DMS79 treated with DMSO at 0.1 percent for 48 hours (cell line): ENCODE results near the gene IFIT3.
"Not testable (repeated sequence)": the region's sequence is repeated elsewhere in the genome, so short reads cannot be mapped to it uniquely, and the experiment has no call there.

ENCODE experiments used
- DNase-seq: peaks from one replicate; lab custom pipeline; 2025; lab: John Stamatoyannopoulos, UW

Gene IFIT3

DNA sequence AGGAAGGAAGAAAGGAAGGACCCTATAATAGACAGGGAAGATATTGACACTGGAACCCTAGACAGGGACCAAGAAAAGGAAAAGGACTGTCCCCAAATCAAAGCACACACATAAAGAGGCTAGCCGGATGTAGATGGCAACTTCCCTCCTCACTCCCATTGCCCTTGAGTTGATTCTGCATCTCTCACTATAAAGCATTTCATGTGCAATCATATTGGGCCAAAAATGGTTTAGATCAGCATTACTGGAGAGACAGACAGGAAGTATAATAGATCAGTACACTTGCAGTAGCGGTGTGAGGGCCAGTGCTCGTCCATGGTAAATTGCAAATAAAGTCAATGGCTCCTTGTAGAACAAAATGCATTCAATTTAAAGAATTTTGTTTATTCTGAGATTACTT, 8.4 kb downstream of the IFIT3 start:
- DNase-seq = no peak

GRCh38 chr10:89337484-89337883, 9.7 kb downstream of the IFIT3 start:
- no peak for DNase-seq

DNA sequence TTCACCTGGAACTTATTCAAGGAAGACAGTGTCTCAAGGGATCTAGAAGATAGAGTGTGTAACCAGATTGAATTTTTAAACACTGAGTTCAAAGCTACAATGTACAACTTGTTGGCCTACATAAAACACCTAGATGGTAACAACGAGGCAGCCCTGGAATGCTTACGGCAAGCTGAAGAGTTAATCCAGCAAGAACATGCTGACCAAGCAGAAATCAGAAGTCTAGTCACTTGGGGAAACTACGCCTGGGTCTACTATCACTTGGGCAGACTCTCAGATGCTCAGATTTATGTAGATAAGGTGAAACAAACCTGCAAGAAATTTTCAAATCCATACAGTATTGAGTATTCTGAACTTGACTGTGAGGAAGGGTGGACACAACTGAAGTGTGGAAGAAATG, 10.9 kb downstream of the IFIT3 start:
- DNase-seq = no peak

GRCh38 chr10:89339875-89340274, 12.1 kb downstream of the IFIT3 start:
- DNase-seq = no peak

DNA sequence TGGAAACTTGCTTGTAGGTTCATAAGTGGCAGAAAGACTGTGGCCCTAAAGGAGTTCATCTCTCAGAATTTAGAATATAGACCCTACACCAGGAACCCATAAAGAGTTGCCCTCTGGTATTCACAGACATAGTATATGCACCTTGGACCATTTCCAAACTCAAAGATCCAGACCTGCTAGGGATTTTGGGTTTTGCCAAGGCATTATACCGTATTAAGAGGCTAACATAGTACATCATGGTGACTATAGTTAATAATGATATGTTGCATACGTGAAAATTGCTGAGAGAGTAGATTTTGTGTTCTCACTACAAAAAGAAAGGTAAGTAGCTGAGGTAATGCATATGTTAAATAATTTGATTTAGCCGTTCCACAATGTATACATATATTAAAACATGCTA, 13.9 kb downstream of the IFIT3 start:
- no peak for DNase-seq

- no peak for DNase-seq
These were observed 14.6 kb downstream of the IFIT3 start for GRCh38 chr10:89342206-89342958.

DNA sequence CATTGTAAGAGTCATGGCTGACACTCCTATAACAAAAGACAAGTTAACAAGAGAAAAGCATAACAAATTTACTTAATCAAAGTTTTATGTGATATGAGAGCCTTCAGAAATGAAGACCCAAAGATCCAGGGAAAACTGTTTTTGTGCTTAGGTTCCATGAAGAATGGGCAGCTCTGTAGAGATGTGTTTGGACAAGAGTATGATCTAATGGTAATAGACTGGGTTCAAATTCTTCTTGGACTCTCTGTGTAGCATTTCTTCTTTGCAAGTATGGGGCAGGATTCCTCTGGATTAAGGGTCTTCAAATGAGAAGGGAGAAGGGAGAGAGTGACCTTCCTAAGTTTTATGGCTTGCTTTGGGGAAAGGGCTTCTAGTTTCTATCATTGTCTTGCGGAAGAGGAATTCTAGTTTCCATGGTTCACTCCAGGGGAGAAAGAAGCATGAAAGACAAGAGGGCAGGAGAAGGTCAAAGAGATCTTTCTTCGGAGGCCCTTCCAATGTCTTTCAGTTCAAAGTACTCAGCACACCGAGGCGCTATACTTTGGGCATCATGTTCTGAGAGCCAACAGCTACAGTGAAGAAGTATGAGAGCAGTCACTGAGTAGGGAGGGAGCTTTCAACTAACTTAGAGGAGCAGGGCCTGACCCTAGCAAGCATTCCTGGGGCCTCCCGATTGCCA, 15.4 kb downstream of the IFIT3 start:
- DNase-seq = no peak

GRCh38 chr10:89344156-89344555, 16.4 kb downstream of the IFIT3 start:
- no peak for DNase-seq

DNA sequence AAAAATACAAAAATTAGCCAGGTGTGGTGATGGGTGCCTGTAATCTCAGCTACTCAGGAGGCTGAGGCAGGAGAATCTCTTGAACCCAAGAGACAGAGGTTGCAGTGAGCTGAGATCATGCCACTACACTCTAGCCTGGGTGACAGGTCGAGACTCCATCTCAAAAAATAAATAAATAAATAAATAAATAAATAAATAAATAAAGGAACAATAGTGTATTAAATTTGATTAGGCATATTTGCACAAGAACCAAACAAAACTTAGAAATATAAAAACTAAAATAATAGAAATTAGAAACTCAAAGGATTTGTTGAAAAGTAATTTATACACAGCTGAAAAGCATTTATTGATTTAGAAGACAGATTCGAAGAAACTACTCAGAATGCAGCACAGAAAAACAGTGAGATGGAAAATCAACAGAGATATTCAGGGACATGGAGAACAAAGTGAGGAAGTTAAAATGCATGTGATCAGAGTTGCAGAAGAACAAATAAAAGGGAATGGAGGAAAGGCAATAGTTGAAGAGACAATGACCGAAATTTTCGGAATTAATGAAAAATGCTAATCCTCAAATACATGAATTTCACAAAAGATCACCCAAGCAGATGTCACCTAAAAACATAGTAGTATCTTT, 17.7 kb downstream of the IFIT3 start:
- DNase-seq = no peak

- no peak for DNase-seq
These were observed 18.8 kb downstream of the IFIT3 start for GRCh38 chr10:89346405-89347254.

DNA sequence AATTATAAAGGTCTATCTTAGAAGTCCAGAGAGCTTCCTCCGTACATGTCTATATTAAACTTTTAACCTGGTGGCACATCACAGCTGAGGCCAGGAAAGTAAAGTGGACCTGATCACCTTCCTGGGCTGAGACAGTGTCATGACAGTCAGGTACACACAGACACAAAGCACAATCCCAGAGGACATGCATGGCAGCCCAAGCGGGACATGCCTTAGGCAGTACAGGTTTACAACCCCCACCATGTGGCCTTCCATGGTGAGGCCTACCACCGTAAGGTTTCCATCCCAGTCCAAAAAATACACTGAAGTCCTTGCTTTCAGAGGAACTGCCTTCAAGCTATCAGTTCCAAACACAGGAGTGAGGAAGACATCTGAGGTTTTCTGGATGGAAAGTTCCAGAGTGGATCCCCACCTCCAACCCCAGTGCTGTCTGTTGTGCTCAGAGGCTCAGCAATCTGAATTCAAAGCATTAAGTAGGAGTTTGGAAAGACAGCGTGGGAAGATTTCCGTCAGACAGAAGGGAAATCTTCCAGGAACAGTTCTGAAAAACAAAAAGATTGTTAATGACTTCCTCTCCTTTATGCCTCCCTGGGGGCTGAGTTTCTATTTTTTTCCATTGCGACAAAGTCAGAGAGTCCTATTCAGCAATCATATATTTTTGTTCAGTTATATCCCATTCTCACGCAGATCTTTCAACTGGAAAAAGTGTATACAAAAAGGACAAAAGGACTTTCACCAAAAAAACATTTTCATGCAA, 20.1 kb downstream of the IFIT3 start:
- DNase-seq = no peak

- no peak for DNase-seq
These were observed 20.7 kb downstream of the IFIT3 start for GRCh38 chr10:89348481-89348880.

DNA sequence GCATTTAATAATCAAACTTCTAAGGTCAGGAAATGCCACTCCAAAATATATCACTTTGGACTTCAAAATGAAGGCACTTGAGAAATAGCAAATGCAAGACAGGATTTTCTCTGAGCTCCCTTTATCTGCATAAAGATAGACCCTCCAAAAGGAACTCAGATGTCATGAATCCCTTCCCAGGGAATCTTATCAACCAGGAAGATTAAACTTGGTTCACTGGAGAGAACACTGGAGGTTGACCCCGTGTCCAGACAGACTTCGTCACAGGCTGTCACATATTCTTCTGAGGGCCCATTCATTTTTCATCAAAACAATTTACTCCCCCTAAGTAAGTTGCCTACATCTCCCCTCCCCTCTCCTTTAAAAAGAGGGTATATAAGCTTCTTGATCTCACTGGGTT, 21.2 kb downstream of the IFIT3 start:
- no peak for DNase-seq

GRCh38 chr10:89350631-89351315, 23.0 kb downstream of the IFIT3 start:
- DNase-seq = not testable (repeated sequence)

- no peak for DNase-seq
These were observed 23.6 kb downstream of the IFIT3 start for GRCh38 chr10:89351412-89351779.

DNA sequence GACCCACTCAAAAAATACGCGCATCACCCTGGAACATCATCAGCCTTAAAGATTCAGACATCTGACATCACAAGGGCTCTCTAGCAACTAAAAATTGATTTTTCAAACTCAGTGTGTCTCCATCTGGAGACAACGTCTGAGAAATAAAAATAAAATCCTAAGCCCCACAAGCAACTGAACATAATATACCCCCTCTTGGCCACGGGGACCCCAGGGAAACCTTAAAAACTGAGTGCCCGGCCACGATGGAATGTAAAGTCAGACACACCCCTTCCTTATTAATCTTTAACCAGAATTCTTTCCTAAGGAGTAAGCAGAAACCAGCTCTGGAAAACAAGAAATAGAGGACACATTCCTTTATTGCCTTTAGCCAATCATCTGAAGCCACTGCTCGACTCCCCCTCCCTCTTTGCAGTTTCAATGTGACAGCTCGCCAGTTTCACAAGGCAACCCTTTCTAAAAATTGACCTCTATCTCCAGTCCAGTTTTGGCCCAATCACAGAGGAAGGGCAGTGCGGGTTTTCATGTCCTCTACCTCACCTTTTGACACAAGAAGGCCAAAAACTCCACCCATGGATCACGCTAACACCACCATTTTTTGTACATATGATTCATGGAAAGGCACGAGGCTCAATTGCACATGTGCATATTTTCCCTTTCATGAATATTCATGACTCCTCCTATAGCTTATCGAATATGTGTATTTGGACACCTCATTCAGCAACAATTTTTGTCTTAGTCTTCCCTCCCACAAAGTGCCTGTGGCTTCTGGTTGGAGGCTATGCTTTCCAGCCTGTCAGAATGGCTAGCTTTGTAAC, 24.2 kb downstream of the IFIT3 start:
- DNase-seq = no peak

DNA sequence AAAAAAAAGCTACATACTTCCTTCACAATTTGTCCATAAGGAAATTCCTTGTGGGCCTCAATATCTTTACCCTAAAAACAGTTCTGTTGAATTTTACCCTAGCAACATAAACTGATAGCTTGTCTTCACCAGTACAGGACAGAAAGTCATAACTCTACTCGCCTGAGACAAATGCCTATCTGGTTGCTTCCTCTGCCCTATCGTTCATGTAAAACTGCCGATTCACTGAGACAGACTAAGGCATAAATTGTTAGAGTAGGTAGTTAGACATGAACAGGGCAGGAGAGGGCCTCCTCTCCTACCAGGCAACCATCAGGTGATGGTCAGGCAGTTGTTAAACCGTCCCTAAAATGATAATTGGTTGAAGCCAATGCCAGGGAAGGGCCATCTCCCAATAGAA, 25.0 kb downstream of the IFIT3 start:
- DNase-seq = no peak

- no peak for DNase-seq
These were observed 27.7 kb downstream of the IFIT3 start for GRCh38 chr10:89355394-89355931.

DNA sequence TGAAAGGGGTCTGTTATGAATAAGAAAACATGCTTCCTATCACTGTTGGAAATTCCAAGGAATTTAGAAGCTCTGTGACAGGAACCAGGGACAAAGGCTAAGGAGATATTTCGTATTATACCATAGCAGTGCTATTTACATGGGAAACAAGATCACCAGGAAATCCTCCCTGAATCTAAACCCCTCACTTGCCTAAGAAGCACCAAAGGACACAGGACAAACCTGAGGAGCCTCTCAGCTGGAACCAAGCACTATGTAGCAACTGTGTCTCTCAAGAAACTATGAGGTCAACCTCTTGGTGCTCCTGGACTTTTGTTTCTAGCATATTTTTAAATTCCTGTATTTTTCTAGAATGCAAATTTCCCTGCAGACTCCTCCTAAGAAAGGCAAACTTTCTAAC, 29.3 kb downstream of the IFIT3 start:
- no peak for DNase-seq

DNA sequence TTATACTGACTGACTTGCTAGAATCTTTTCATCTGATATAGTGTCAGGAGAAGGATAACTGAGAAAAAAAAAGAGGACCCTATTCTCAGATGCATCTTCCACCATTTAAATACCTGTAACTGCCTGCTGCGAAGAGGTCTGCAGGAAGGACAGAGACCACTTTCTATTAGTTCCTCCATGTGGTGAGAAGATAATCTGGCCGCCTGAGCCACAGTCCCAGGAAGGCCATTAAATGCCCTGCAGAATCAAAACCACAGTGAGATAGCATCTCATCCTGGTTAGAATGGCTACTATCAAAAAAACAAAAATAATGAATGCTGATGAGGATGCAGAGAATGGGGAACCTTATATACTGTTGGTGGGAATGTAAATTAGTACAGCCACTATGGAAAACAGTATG, 30.2 kb downstream of the IFIT3 start:
- no peak for DNase-seq
